Kidney (tissue), 14 donors: ENCODE results near the gene TNFRSF11A. TPM values are rescaled to one million over a fixed set of nuclear protein-coding genes. Genes with fewer than 3 reads are reported as not detected.

Experiments
- DNase-seq, 5 donors: peaks; one replicate each; pipeline ENCODE4 v3.0.0-alpha.2; 2013 to 2020
- FAIRE-seq: peaks from 2 replicates; lab custom pipeline; 2012; peaks lifted over from hg19 to GRCh38; lab: Jason Lieb, UNC
- H3K27ac ChIP-seq, 2 donors: one replicate each; pipeline ENCODE4 v1.7.0; 2013; ENCODE audit warnings: low read depth in 2 of 2, low read length in 2 of 2, inconsistent platforms in 1 of 2
- H3K27me3 ChIP-seq: one replicate; pipeline ENCODE4 v1.7.1; 2013; ENCODE audit warnings: low read length, inconsistent platforms; ENCODE audit not compliant: control insufficient read depth, insufficient read depth
- H3K36me3 ChIP-seq, 3 donors: one replicate each; pipeline versions ENCODE4 v1.7.0 to v1.7.1; 2013; ENCODE audit warnings: low read length in 3 of 3, control low read depth in 1 of 3, inconsistent platforms in 1 of 3; ENCODE audit not compliant: insufficient read depth in 3 of 3, control insufficient read depth in 2 of 3
- H3K4me1 ChIP-seq, 3 donors: one replicate each; pipeline versions ENCODE4 v1.7.0 to v1.7.1; 2013; ENCODE audit warnings: low read length in 3 of 3, inconsistent platforms in 1 of 3, low read depth in 1 of 3; ENCODE audit not compliant: control insufficient read depth in 2 of 3, insufficient read depth in 2 of 3
- H3K4me3 ChIP-seq, 3 donors: one replicate each; pipeline versions ENCODE4 v1.7.0 to v1.8.1; 2013; ENCODE audit warnings: low read length in 3 of 3, control low read depth in 1 of 3, inconsistent platforms in 1 of 3
- H3K9ac ChIP-seq, 3 donors: one replicate each; pipeline versions ENCODE4 v1.7.0 to v1.7.1; 2013; ENCODE audit warnings: low read length in 3 of 3, control low read depth in 1 of 3, inconsistent platforms in 1 of 3
- H3K9me3 ChIP-seq, 3 donors: one replicate each; pipeline versions ENCODE4 v1.7.0 to v1.7.1; 2013; ENCODE audit warnings: low read length in 3 of 3, control low read depth in 1 of 3, inconsistent platforms in 1 of 3; ENCODE audit not compliant: control insufficient read depth in 2 of 3, insufficient read depth in 1 of 3
- CTCF ChIP-seq: IDR thresholded peaks from 3 replicates; pipeline ENCODE4 v1.5.1; 2012; ENCODE audit warnings: mild to moderate bottlenecking, moderate library complexity, borderline replicate concordance; ENCODE audit not compliant: insufficient read depth; ENCODE audit errors: extremely low read depth
- intact Hi-C: fragments of 100-400 bp; cut with DNase I; formaldehyde crosslinking; loops from one replicate; pipeline ENCODE4 v1.11.1; 2022
- polyA plus RNA-seq: library from polyadenylated mRNA; stranded (reverse); fragments of 350-450 nt; fragmentation: Illumina TruSeq; extraction: RNeasy Lipid Tissue Mini Kit (QIAGEN cat#74804); gene quantifications from one replicate; pipeline ENCODE4 v1.2.3, GENCODE V29; 2014; ENCODE audit warnings: low read depth, low replicate concordance; ENCODE audit not compliant: insufficient read depth
- total RNA-seq: library from RNA; stranded (reverse); fragmentation: NEBNext Ultra II Directional; extraction: Animal tissue kit (Norgen Biotek cat#: 25700); gene quantifications from one replicate; pipeline ENCODE4 v1.2.1, GENCODE V29; 2021
- donor health status: control.
- donor health status: control.
- donor health status: control.
- donor health status: control.
- donor health status: control.
- donor health status: DM: yes; HTN: yes; CAD: no.
- donor health status: Normal renal cell carcinoma (clear cell type).

TNFRSF11A gene
- total and polyA plus RNA-seq, 2 donors from 2014 or later = 0.39 to 5.4 TPM

GRCh38 chr18:62334120-62334519 lies 9.0 kb downstream of the TNFRSF11A start:
- TF ChIP-seq CTCF = no peak
- Histone ChIP-seq H3K4me1 (no peaks in the 10 kb centered on the region), H3K36me3 (no peaks in the 10 kb centered on the region), H3K4me3 (no peak overlapping the region), H3K9ac (no peak overlapping the region), H3K27ac (no peak overlapping the region), H3K9me3 (no peaks in the 10 kb centered on the region), H3K27me3 (no peaks in the 10 kb centered on the region)
- no peak for FAIRE-seq
- no peak for DNase-seq
- intact Hi-C loops = no loop called here

- Histone ChIP-seq H3K27me3 (no peaks in the 10 kb centered on the region), H3K36me3 (no peaks in the 10 kb centered on the region), H3K27ac (no peak overlapping the region), H3K4me3 (no peak overlapping the region), H3K9ac (no peak overlapping the region), H3K4me1 (no peaks in the 10 kb centered on the region), H3K9me3 (no peaks in the 10 kb centered on the region)
- intact Hi-C loops = no loop called here
- FAIRE-seq (no peak), DNase-seq (no peak)
- TF ChIP-seq CTCF = no peak
These were observed 10.4 kb downstream of the TNFRSF11A start for GRCh38 chr18:62335494-62335893.

GRCh38 chr18:62336618-62337017 lies 11.5 kb downstream of the TNFRSF11A start:
- Histone ChIP-seq H3K4me3 (no peak overlapping the region), H3K9me3 (no peaks in the 10 kb centered on the region), H3K27me3 (no peaks in the 10 kb centered on the region), H3K36me3 (no peaks in the 10 kb centered on the region), H3K4me1 (no peaks in the 10 kb centered on the region), H3K27ac (no peak overlapping the region), H3K9ac (no peak overlapping the region)
- no peak for TF ChIP-seq CTCF
- FAIRE-seq (no peak), DNase-seq (no peak)
- intact Hi-C loops = no loop called here

- no peaks in the 10 kb centered on the region for H3K9me3 ChIP-seq
- no peak overlapping the region for H3K9ac ChIP-seq
- DNase-seq (no peak), FAIRE-seq (no peak)
- no peaks in the 10 kb centered on the region for H3K27me3 ChIP-seq
- no peak for TF ChIP-seq CTCF
- intact Hi-C loops = no loop called here
- H3K36me3 ChIP-seq = no peaks in the 10 kb centered on the region
- no peak overlapping the region for H3K4me3 ChIP-seq
- H3K27ac ChIP-seq = no peak overlapping the region
- no peaks in the 10 kb centered on the region for H3K4me1 ChIP-seq
These were observed 12.2 kb downstream of the TNFRSF11A start for GRCh38 chr18:62337336-62337735.
